ENCODE measurements around the gene RABGAP1L.

GRCh38 chr1:174160109-174160473, 771 bp downstream of the RABGAP1L start:
- TF ChIP-seq CTCF (IDR thresholded peaks at IDR 0.05) (no peak), POLR2A (IDR thresholded peaks at IDR 0.05) (peak; percentile 38)

Data from right lobe of liver (tissue), 4 donors.